Measurements from ENCODE around the gene TP53BP1. TPM values are rescaled to one million over a fixed set of nuclear protein-coding genes. Genes with fewer than 3 reads are reported as not detected.

TP53BP1 gene
- total and polyA plus RNA-seq, 4 donors, result 2.7 to 12.0 (median 7.3) TPM

GRCh38 chr15:43436395-43436794, 56.6 kb downstream of the TP53BP1 start:
- TF ChIP-seq RAD21 (IDR thresholded peaks at IDR 0.05) (no peak), HNF4G (IDR thresholded peaks at IDR 0.05) (no peak), JUND (IDR thresholded peaks at IDR 0.05) (no peak), ZBTB33 (IDR thresholded peaks at IDR 0.05) (no peak)
- peaks cover 0 to 11% (median 8%) of the 10 kb centered on the region in 4 donors for H3K36me3 ChIP-seq (ENCODE audit: control insufficient read depth in 4 of 4, insufficient read depth in 3 of 4, low read depth in 1 of 4, low read length in 3 of 4)
- peaks cover 0 to 3% (median 0%) of the 10 kb centered on the region in 4 donors for H3K4me1 ChIP-seq (ENCODE audit: control insufficient read depth in 4 of 4, insufficient read depth in 4 of 4, low read length in 3 of 4)
- no peak overlapping the region for H3K4me3 ChIP-seq (ENCODE audit: low read depth in 1 of 3, low read length in 3 of 3)
- WGBS, result 97% methylated on average over 7 of the region's 7 CpGs
- no peaks in the 10 kb centered on the region for H3K27me3 ChIP-seq (ENCODE audit: control insufficient read depth in 4 of 4, insufficient read depth in 4 of 4, low read length in 3 of 4)
- no peak overlapping the region for H3K9ac ChIP-seq (ENCODE audit: low read depth in 1 of 2, low read length in 2 of 2)
- no peak for DNase-seq (ENCODE audit: low spot score)
- H3K27ac ChIP-seq (ENCODE audit: low read depth in 1 of 2, low read length in 2 of 2), result no peak overlapping the region
- H3K9me3 ChIP-seq (ENCODE audit: control insufficient read depth in 4 of 4, low read length in 3 of 4), result no peaks in the 10 kb centered on the region

- no peak for TF ChIP-seq RXRA (IDR thresholded peaks at IDR 0.05)
- no peak for TF ChIP-seq FOXA1 (IDR thresholded peaks at IDR 0.05)
- TF ChIP-seq TAF1 (conservative IDR thresholded peaks at IDR 0.05), result no peak
- TF ChIP-seq JUND (IDR thresholded peaks at IDR 0.05), result no peak
- no peak for TF ChIP-seq RAD21 (IDR thresholded peaks at IDR 0.05)
- TF ChIP-seq, protein P1, sequence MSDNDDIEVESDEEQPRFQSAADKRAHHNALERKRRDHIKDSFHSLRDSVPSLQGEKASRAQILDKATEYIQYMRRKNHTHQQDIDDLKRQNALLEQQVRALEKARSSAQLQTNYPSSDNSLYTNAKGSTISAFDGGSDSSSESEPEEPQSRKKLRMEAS (IDR thresholded peaks at IDR 0.05), result no peak
- no peak for TF ChIP-seq YY1 (IDR thresholded peaks at IDR 0.05)
- TF ChIP-seq ZBTB33 (IDR thresholded peaks at IDR 0.05), result no peak
- no peak for TF ChIP-seq SP1 (IDR thresholded peaks at IDR 0.05)
- no peak for TF ChIP-seq FOXA2 (IDR thresholded peaks at IDR 0.05)
- no peak for TF ChIP-seq GABPA (IDR thresholded peaks at IDR 0.05 in 1 of 2, conservative IDR thresholded peaks at IDR 0.05 in 1 of 2)
- TF ChIP-seq HNF4G (IDR thresholded peaks at IDR 0.05), result no peak
- TF ChIP-seq, protein P2, sequence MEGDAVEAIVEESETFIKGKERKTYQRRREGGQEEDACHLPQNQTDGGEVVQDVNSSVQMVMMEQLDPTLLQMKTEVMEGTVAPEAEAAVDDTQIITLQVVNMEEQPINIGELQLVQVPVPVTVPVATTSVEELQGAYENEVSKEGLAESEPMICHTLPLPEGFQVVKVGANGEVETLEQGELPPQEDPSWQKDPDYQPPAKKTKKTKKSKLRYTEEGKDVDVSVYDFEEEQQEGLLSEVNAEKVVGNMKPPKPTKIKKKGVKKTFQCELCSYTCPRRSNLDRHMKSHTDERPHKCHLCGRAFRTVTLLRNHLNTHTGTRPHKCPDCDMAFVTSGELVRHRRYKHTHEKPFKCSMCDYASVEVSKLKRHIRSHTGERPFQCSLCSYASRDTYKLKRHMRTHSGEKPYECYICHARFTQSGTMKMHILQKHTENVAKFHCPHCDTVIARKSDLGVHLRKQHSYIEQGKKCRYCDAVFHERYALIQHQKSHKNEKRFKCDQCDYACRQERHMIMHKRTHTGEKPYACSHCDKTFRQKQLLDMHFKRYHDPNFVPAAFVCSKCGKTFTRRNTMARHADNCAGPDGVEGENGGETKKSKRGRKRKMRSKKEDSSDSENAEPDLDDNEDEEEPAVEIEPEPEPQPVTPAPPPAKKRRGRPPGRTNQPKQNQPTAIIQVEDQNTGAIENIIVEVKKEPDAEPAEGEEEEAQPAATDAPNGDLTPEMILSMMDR (IDR thresholded peaks at IDR 0.05; ENCODE audit: low read depth, low read length, missing input control), result no peak
- TF ChIP-seq REST (IDR thresholded peaks at IDR 0.05), result no peak
- no peak for TF ChIP-seq EGR1 (IDR thresholded peaks at IDR 0.05; ENCODE audit: low read depth in 2 of 2)
- TF ChIP-seq, protein P3, sequence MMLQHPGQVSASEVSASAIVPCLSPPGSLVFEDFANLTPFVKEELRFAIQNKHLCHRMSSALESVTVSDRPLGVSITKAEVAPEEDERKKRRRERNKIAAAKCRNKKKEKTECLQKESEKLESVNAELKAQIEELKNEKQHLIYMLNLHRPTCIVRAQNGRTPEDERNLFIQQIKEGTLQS (IDR thresholded peaks at IDR 0.05), result no peak
- Histone ChIP-seq H3K4me1 (ENCODE audit: control insufficient read depth in 4 of 4, insufficient read depth in 4 of 4, low read length in 3 of 4) (no peaks in the 10 kb centered on the region), H3K4me3 (ENCODE audit: low read depth in 1 of 3, low read length in 3 of 3) (no peak overlapping the region), H3K27ac (ENCODE audit: low read depth in 1 of 2, low read length in 2 of 2) (no peak overlapping the region), H3K9ac (ENCODE audit: low read depth in 1 of 2, low read length in 2 of 2) (no peak overlapping the region), H3K27me3 (ENCODE audit: control insufficient read depth in 4 of 4, insufficient read depth in 4 of 4, low read length in 3 of 4) (no peaks in the 10 kb centered on the region), H3K36me3 (ENCODE audit: control insufficient read depth in 4 of 4, insufficient read depth in 3 of 4, low read depth in 1 of 4, low read length in 3 of 4) (peaks cover 0 to 14% (median 11%) of the 10 kb centered on the region in 4 donors), H3K9me3 (ENCODE audit: control insufficient read depth in 4 of 4, low read length in 3 of 4) (no peaks in the 10 kb centered on the region)
- DNase-seq (ENCODE audit: low spot score), result no peak
Observed at GRCh38 chr15:43434446-43434845, 58.5 kb downstream of the TP53BP1 start.
